PC-3 (cell line): ENCODE measurements around the gene TK2. TPM values are rescaled to one million over a fixed set of nuclear protein-coding genes. Genes with fewer than 3 reads are reported as not detected.

ENCODE experiments used
- ATAC-seq: fragments of 200-7000 bp; cut with Tn5 transposase; 2 replicates; pipeline ENCODE4 v1.9.1; 2020; ENCODE audit warnings: mild to moderate bottlenecking, moderate library complexity
- BruUV-seq: library from RNA; stranded (reverse); fragments of 400-500 nt; replicated peaks from 2 replicates; lab custom pipeline; 2021; lab: Mats Ljungman, UMichigan
- CTCF ChIA-PET: fragments of 300-600 bp; sonication (Branson Sonifier 250); formaldehyde crosslinking; loops from one replicate; lab custom pipeline; 2022; ENCODE audit warnings: antibody characterized with exemption; lab: Charles Lee
- POLR2A ChIA-PET: fragments of 300-600 bp; sonication (Branson Sonifier 250); formaldehyde crosslinking; loops from one replicate; lab custom pipeline; 2022; ENCODE audit warnings: antibody characterized with exemption; ENCODE audit not compliant: unreplicated experiment; lab: Charles Lee
- DNase-seq: peaks from one replicate; pipeline ENCODE4 v3.0.0-alpha.2; 2015
- H2AFZ ChIP-seq: fragments of 300-600 bp; sonication (generic); 2 replicates; pipeline ENCODE4 v1.6.0; 2016; ENCODE audit warnings: antibody characterized with exemption, low read length
- H3F3A ChIP-seq: fragments of 300-600 bp; sonication (generic); one replicate; pipeline ENCODE4 v1.6.0; 2017; ENCODE audit warnings: antibody characterized with exemption, low read length, control low read depth, mild to moderate bottlenecking; ENCODE audit not compliant: unreplicated experiment
- H3K27ac ChIP-seq: fragments of 300-600 bp; sonication (generic); 2 replicates; pipeline ENCODE4 v1.5.1; 2016; ENCODE audit warnings: mild to moderate bottlenecking, low read length
- H3K27me3 ChIP-seq: fragments of 300-600 bp; sonication (generic); 2 replicates; pipeline ENCODE4 v1.6.1; 2016; ENCODE audit warnings: low read length, mixed read lengths
- H3K36me3 ChIP-seq: fragments of 300-600 bp; sonication (generic); 2 replicates; pipeline ENCODE4 v1.6.1; 2016; ENCODE audit warnings: low read depth, mixed run types, low read length, mixed read lengths
- H3K4me1 ChIP-seq: fragments of 300-600 bp; sonication (generic); 2 replicates; pipeline ENCODE4 v1.5.1; 2016; ENCODE audit warnings: low read length; ENCODE audit not compliant: insufficient read depth
- H3K4me2 ChIP-seq: fragments of 300-600 bp; sonication (generic); 2 replicates; pipeline ENCODE4 v1.6.0; 2016; ENCODE audit warnings: low read length
- H3K4me3 ChIP-seq: fragments of 300-600 bp; sonication (generic); 2 replicates; pipeline ENCODE4 v1.5.1; 2016; ENCODE audit warnings: mild to moderate bottlenecking, low read length, mixed read lengths
- H3K79me2 ChIP-seq: fragments of 300-600 bp; sonication (generic); 2 replicates; pipeline ENCODE4 v1.6.1; 2017; ENCODE audit warnings: low read length, mixed read lengths
- H3K9ac ChIP-seq: fragments of 300-600 bp; sonication (generic); 2 replicates; pipeline ENCODE4 v1.6.0; 2016; ENCODE audit warnings: mild to moderate bottlenecking, low read length
- H3K9me2 ChIP-seq: fragments of 300-600 bp; sonication (generic); replicated peaks from 2 replicates; pipeline ENCODE4 v1.6.1; 2016; ENCODE audit warnings: mixed run types, low read length, mixed read lengths
- H3K9me3 ChIP-seq: fragments of 300-600 bp; sonication (generic); 2 replicates; pipeline ENCODE4 v1.6.1; 2016; ENCODE audit warnings: low read length, mixed read lengths
- H4K20me1 ChIP-seq: fragments of 300-600 bp; sonication (generic); 2 replicates; pipeline ENCODE4 v1.6.1; 2016; ENCODE audit warnings: low read length, mixed read lengths
- EZH2 ChIP-seq: fragments of 300-600 bp; sonication (generic); IDR thresholded peaks from one replicate; pipeline ENCODE4 v1.6.1; 2017; ENCODE audit warnings: antibody characterized with exemption, mild to moderate bottlenecking, low read length; ENCODE audit not compliant: unreplicated experiment
- EZH2phosphoT487 ChIP-seq: fragments of 300-600 bp; sonication (generic); IDR thresholded peaks from 2 replicates; pipeline ENCODE4 v1.6.1; 2018; ENCODE audit warnings: mild to moderate bottlenecking, antibody characterized with exemption, low read length, borderline replicate concordance
- intact Hi-C: fragments of 100-400 bp; cut with micrococcal nuclease; formaldehyde crosslinking; loops from 2 replicates; pipeline ENCODE4 v1.9.0; 2023
- total RNA-seq: library from RNA; depleted of rRNA; stranded (reverse); fragments of >200 nt; gene quantifications from 2 replicates; pipeline ENCODE4 v1.2.3, GENCODE V29; 2014
- TF ChIP-seq, protein P1 (sequence below): fragments of 300-600 bp; sonication (generic); conservative IDR thresholded peaks from 2 replicates; pipeline ENCODE4 v1.5.1; 2017; ENCODE audit warnings: antibody characterized with exemption, low read depth, mild to moderate bottlenecking, low read length

Gene TK2
- total RNA-seq, 1 experiment from 2014 or later = 8.3 TPM

DNA sequence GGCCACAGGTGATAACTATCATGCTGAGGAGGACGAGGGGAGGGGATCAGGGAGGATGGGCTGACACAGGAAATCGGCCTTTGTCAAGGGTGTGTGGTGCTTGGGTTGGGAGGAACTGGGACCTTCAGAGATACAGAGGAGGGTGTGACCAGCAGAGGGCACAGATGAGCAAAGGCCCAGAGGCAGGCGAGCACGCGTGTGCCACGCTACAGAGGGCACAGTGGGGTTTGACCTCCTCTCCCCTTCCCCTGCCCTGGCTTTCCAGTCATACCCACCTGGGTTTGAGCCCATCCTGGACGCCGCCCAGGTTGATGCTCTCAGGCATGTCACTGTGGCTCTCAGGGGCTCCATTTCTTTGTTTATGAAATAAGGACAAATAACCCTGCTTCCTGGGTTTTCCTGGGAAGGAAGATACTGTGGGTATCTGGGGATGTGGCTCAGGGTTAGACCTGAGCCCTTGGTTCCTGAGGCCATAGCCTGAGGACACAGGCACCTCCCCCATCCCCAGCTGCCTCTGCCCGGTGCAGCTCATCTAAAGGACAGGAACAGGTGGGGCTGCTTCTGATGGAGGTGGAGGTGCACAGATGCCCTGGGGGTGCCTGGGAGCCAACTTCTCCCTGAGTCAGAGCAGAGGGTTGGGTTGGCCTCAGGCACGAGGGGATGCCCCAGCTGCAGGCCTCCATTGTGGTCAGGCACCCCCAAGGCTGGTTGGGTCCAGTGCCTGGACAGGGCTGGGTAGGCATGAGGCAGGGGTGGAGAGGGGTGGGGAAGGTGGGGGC lies 71.0 kb downstream of the TK2 start:
- H3K79me2 ChIP-seq = no peaks in the 10 kb centered on the region
- peak overlapping the region; percentile 61 for H3K27ac ChIP-seq
- H3K36me3 ChIP-seq = no peaks in the 10 kb centered on the region; the same call in 1 of the 2 replicates
- no peak overlapping the region for H3K4me3 ChIP-seq
- peak overlapping the region; percentile 39; the same call in 1 of the 2 replicates for H3K9ac ChIP-seq
- TF ChIP-seq, protein P1, sequence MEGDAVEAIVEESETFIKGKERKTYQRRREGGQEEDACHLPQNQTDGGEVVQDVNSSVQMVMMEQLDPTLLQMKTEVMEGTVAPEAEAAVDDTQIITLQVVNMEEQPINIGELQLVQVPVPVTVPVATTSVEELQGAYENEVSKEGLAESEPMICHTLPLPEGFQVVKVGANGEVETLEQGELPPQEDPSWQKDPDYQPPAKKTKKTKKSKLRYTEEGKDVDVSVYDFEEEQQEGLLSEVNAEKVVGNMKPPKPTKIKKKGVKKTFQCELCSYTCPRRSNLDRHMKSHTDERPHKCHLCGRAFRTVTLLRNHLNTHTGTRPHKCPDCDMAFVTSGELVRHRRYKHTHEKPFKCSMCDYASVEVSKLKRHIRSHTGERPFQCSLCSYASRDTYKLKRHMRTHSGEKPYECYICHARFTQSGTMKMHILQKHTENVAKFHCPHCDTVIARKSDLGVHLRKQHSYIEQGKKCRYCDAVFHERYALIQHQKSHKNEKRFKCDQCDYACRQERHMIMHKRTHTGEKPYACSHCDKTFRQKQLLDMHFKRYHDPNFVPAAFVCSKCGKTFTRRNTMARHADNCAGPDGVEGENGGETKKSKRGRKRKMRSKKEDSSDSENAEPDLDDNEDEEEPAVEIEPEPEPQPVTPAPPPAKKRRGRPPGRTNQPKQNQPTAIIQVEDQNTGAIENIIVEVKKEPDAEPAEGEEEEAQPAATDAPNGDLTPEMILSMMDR = peak; percentile 74
- TF ChIP-seq EZH2 = no peak
- peak overlapping the region; percentile 84 for H2AFZ ChIP-seq
- no peaks in the 10 kb centered on the region for H3K27me3 ChIP-seq
- H4K20me1 ChIP-seq = no peaks in the 10 kb centered on the region
- no peaks in the 10 kb centered on the region for H3K9me2 ChIP-seq
- ATAC-seq (peak; percentile 78), DNase-seq (peak; percentile 78)
- H3F3A ChIP-seq = no peaks in the 10 kb centered on the region
- ChIA-PET CTCF (interaction anchor here (0.6 kb wide), 1 partner anchor 20 kb away, joined by 4 read pairs; no protein-coding TSS in a partner anchor), POLR2A (interaction anchor here (0.6 kb wide), 1 partner anchor 107 kb away, joined by 3 read pairs; no protein-coding TSS in a partner anchor)
- no peaks in the 10 kb centered on the region for H3K9me3 ChIP-seq
- BruUV-seq = no TSS peak
- peaks cover 32% of the 10 kb centered on the region for H3K4me1 ChIP-seq
- H3K4me2 ChIP-seq = peak overlapping the region; percentile 54
- intact Hi-C loops = no loop called here

GRCh38 chr16:66477028-66477515 lies 72.8 kb downstream of the TK2 start:
- ATAC-seq = no peak
- no peaks in the 10 kb centered on the region for H3K27me3 ChIP-seq
- TF ChIP-seq, protein P1 = no peak
- TF ChIP-seq EZH2 = no peak
- TF ChIP-seq EZH2phosphoT487 = no peak
- BruUV-seq = no TSS peak
- no peaks in the 10 kb centered on the region for H3K79me2 ChIP-seq
- no peaks in the 10 kb centered on the region for H3F3A ChIP-seq
- no peak overlapping the region for H3K4me2 ChIP-seq
- no peak for DNase-seq
- ChIA-PET POLR2A (no interaction called here), CTCF (no interaction called here)
- no peak overlapping the region for H3K9ac ChIP-seq
- no peak overlapping the region for H2AFZ ChIP-seq
- no peaks in the 10 kb centered on the region for H3K36me3 ChIP-seq
- no peaks in the 10 kb centered on the region for H3K9me2 ChIP-seq
- H3K4me1 ChIP-seq = peaks cover 30% of the 10 kb centered on the region
- H3K4me3 ChIP-seq = no peak overlapping the region
- intact Hi-C loops = no loop called here
- no peaks in the 10 kb centered on the region for H4K20me1 ChIP-seq
- H3K9me3 ChIP-seq = no peaks in the 10 kb centered on the region
- H3K27ac ChIP-seq = no peak overlapping the region
